Measurements from ENCODE around the gene CHSY1.

The CHSY1 gene

DNA sequence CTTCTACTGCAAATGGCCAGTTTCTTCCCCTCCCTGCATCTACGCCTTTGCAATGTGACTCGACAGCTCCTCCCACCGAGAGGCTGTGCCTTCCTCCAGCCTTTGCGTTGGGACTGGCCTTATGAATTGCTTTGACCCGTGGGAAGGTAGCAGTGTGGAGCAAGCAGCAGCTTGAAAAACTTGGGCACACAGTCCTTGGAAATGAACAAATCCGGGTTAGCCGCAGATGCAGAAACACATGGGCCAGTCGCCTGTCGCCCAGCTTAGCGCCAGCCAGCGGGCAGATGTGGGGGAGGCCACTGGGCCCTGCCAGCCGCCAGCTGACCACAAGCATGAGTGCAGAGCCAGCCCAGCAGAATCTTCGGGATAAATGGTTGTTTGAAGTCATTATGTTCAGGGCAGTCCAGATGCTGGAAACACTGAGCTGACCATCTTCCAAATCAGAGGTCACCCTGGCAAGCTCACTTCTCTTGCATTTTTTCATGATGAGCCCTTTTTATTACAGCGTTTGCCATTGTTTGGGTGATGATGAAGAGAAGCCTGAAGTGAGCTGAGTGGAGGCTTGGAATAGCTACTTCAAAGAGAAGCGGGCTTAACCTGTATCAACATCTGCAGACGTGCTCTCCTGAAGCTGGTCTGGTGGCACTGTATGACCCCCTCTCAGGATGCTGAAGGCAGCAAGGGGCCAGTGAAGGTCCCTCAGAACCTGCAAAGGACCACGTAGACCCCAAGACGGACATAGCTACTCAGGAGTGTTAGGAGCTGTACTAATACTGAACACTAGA lies 15.7 kb upstream of the CHSY1 start:
- no peak for DNase-seq

GRCh38 chr15:101266787-101267186 lies 14.9 kb upstream of the CHSY1 start:
- DNase-seq, result no peak

DNA sequence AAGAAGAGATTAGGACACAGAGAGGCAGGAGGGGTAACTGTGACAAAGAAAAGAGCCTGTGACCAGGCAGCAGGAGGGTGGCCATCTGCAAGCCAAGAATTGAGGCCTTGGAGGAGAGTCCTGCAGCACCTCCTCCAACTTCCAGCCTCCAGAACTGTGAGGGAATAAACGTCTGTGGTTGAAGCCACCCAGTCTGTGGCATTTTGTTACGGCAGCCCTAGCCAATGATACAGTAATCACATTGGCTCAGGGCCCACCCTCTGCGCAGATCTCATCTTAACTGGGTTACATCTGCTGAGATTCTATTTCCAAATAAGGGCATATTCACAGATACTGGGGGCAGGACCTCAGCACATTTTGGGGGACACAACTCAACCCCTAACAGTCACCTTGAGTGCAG lies 14.2 kb upstream of the CHSY1 start:
- DNase-seq, result no peak

DNA sequence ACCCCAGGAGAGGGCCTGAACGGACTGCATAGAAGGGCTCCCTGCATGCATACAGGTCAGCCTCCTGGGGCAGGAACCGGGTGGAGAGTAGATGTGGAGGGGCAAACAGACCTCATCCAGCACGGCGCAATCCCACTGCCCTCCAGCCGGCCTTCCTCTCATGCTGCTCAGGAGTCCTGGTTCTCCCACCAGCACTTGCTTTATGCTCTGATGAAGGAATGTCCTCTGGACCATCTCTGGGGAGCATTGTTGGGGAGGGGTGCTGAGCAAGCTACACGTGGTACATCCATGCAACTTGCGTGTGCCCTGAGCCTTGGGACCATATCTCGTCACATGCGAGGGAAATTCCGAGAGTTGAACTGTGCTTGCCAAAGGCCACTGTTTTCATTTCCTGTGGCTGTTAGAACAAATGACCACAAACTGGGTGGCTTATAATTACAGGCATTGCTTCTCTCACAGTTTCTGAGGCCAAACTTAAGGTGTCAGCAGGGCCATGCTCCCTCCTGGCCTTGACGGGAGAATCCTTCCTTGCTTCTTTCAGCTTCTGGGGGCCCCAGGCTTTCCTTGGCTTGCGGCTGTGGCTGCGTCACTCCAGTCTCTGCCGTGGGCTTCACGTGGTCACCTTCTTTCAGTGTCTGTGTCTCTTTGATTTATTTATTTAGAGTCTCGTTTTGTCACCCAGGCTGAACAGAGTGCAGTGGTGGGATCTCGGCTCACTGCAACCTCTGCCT lies 13.2 kb upstream of the CHSY1 start:
- no peak for DNase-seq

- peak; percentile 33 for DNase-seq
Observed at GRCh38 chr15:101264011-101264410, 12.2 kb upstream of the CHSY1 start.

GRCh38 chr15:101262551-101262950 lies 10.7 kb upstream of the CHSY1 start:
- DNase-seq, result no peak

- peak; percentile 37 for DNase-seq
Observed at GRCh38 chr15:101258238-101259144, 6.6 kb upstream of the CHSY1 start.

DNA sequence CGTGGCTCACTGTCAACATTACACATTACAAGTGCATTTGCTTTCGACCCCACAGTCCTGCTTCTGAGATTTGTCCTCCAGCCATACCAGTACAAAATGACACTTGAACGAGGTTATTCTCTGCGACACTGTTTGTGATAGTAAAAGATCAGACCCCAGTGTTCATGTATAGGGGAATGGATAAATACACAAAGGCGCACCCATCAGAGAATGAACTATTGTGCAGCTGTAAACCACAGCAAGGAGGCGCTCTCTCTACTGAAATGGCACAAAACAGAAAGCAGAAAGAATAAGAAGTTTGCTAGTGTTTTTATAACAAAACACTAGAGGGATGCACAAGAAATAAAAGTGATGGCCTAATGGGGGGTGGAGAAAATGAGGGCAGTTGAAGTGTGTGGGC lies 4.9 kb upstream of the CHSY1 start:
- DNase-seq, result no peak

DNA sequence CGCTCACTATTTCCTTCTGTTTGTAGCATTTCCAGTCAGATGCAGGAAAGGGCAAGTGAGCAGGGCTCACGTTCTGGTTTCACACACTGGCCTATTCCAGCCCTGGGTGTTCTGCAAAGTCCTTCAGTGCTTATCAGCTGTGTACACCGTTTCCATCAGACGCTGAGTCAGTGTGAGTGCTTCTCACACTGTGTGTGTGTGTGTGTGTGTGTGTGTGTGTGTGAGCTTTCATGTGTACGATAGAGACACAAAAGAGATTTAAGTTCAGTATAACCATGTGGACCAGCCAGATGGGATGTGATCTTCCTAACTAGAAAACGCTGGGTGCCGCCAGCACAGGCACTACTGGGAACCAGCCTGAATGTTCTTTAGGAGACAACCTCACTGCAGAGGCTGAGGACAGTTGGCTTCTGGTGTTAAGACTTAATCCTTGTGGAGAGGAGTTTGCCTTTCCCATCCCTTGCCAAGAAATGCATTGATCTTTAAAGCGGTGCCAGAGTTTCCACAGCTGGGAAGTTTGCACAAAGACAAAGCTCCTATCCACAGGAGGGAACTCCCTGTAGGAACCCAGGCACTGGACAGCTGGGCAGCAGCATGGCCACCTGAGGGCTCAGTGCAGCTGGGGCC lies 3.9 kb upstream of the CHSY1 start:
- peak; percentile 53 for DNase-seq

GRCh38 chr15:101255051-101255395 lies 3.2 kb upstream of the CHSY1 start:
- DNase-seq, result no peak

- DNase-seq, result no peak
Observed at GRCh38 chr15:101254157-101255050, 2.6 kb upstream of the CHSY1 start.

DNA sequence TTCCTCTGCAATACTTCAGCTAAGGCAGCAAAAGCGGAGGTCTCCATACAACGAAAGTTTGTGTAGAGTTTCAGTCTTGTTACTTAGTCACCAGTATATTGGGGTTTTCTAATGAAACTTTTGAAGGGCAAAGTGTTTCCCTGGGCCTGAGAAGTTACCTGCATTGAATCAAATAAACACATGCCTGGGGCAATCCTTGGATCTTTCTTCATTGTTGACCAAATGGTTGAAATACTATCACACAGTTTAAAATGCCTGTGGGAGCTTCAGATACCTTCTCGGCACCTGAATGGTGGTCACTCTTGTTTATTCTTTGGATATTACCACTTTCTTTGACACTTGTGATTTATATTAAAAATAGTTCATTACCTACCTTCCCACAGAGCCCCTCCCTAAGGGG lies 988 bp upstream of the CHSY1 start:
- DNase-seq, result no peak

DNA sequence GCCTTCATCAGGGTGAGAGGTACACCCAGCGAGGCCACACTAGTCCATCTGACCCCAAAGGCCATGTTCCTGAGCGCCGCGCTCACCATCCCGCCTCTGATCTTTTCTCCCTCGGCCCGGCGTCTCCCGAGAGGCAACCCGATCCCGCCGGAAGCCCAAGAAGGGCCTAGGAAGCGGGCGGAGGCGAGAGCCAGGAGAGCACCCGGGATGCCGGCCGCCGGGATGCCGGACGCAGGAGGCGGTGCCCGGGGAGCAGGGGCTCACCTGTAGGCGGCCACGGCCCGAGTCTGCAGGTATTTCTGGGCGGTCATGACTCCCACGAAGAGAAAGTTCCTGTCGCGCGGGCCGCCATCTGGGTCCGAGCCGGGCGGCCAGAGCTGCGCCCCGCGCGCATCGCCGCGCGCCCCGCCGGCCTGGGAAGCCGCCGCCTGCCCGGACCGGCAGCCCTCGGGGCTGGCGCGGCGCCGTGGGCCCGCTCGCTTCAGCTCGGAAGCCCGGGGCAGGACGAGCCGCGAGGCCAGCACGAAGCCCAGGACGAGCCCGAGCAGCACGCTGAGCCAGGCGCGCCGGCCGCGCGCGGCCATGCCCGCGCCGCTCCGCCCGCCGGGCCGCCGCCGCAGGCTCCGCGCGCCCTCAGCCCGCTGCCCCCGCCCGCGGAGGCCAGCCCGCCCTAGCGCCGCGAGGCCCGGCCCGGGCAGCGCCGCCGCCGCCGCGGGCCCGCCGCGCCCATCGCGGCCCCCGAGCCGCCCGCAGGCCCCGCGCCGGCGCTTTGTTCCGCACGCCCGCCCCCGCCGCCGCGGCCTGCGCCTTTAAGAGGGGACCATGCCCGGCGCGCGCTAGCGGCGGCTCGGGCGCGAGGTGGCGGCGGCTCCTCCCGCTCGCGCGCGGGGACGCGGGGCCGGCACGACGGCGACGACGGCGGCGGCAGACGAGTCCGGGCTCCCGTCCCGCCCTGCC lies 697 bp downstream of the CHSY1 start:
- DNase-seq, result peak; percentile 48

- peak; percentile 46 for DNase-seq
Observed at GRCh38 chr15:101250341-101250831, 1.5 kb downstream of the CHSY1 start.

GRCh38 chr15:101248274-101248673 lies 3.6 kb downstream of the CHSY1 start:
- no peak for DNase-seq

GRCh38 chr15:101246824-101247745 lies 4.8 kb downstream of the CHSY1 start:
- no peak for DNase-seq

DNA sequence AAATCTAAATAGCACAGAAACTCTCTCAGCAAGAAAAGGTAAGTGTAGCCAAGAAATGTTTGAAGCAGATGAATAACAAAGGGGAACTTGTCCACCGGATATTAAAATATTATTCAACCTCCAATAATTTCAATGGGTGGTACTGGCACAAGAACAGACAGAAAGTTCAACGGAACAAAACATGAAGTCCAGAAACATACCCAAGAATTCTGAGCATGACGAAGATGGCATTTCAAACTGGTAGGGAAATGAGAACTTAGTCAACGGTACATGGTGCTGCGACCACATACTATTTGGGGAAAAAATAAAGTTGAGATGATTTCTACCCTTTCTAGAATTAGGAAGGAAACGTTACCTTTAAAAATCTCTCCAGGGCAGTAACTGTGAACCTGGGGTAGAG lies 5.5 kb downstream of the CHSY1 start:
- no peak for DNase-seq

DNA sequence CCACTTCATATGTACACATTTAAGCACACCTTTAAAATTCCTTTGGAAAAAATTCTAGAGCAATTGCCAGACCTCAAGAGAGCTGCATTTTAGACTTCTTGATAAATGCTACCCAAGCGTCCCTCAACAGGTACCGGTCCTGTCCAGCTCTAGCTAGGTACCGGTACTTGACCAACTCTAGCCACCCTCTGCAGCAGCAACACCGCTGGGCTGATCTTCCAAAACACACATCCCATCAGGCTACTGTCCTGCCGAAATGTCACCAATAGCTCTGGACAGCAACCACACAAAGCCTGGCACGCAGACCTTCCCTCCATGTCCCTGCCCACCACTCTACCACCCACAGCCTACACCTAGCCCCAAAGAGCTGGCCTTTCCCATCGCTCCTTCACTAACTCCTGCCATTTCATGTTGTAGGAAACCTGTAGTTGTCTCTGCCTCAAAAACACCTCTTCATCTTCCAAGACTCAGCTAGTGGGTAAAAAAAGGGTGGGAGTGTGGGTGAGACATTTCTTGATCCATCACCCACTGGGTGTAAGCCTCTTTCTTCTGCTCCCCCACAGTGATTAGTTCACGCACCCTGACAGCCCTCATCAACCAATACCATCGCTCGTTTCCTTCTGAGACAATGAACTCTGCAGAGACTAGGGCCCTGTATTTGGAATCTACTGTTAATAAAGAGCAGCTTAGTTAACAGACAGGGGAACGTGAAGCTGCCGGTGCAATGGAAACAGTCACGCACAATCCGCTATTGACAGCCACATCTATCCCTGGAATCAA lies 6.8 kb downstream of the CHSY1 start:
- DNase-seq, result no peak
